Peyer's patch (tissue), 4 donors: ENCODE data around the gene UNC5B. TPM values are rescaled to one million over a fixed set of nuclear protein-coding genes. Genes with fewer than 3 reads are reported as not detected.

Source experiments
- DNase-seq, 3 donors: peaks; one replicate each; pipeline ENCODE4 v3.0.0-alpha.2; 2017 to 2019
- H3K27ac ChIP-seq, 4 donors: fragments of 200-600 bp; sonication (generic); one replicate each; pipeline ENCODE4 v1.5.1; 2016 to 2019
- H3K27me3 ChIP-seq, 2 donors: fragments of 200-600 bp; sonication (generic); one replicate each; pipeline ENCODE4 v1.5.1; 2019
- H3K36me3 ChIP-seq, 3 donors: fragments of 200-600 bp; sonication (generic); one replicate each; pipeline ENCODE4 v1.5.1; 2016 to 2019
- H3K4me1 ChIP-seq, 4 donors: fragments of 200-600 bp; sonication (generic); one replicate each; pipeline ENCODE4 v1.5.1; 2016 to 2019
- H3K4me3 ChIP-seq, 4 donors: fragments of 200-600 bp; sonication (generic); 1 replicate in 3 of 4; 2 replicates in 1 of 4; pipeline ENCODE4 v1.5.1; 2016 to 2019; ENCODE audit warnings: mild to moderate bottlenecking in 1 of 4
- H3K9me3 ChIP-seq, 4 donors: fragments of 200-600 bp; sonication (generic); one replicate each; pipeline ENCODE4 v1.5.1; 2016 to 2019; ENCODE audit warnings: mild to moderate bottlenecking in 1 of 4
- CTCF ChIP-seq, 6 experiments: fragments of 450-650 bp in 4 of 6; fragments of 200-600 bp in 2 of 6; sonication (generic) in 1 of 6; IDR thresholded peaks; one replicate each; pipeline ENCODE4 v1.5.1; 2017 to 2019; ENCODE audit warnings: antibody characterized with exemption in 6 of 6, mild to moderate bottlenecking in 3 of 6, moderate library complexity in 1 of 6
- POLR2A ChIP-seq, 2 donors: fragments of 450-650 bp; IDR thresholded peaks; one replicate each; pipeline ENCODE4 v1.5.1; 2017; ENCODE audit warnings: antibody characterized with exemption in 2 of 2, mild to moderate bottlenecking in 2 of 2, moderate library complexity in 2 of 2
- total RNA-seq, 4 donors: library from RNA; depleted of rRNA; stranded (reverse); fragments of >200 nt; gene quantifications; one replicate each; pipeline ENCODE4 v1.1.0, GENCODE V29; 2016

UNC5B gene
- total RNA-seq, 4 donors from 2014 or later = 5.0 to 52.5 (median 39.1) TPM

- no peak for DNase-seq
- H3K27ac ChIP-seq = no peak overlapping the region
- peaks cover 0 to 21% (median 7%) of the 10 kb centered on the region in 4 donors for H3K4me1 ChIP-seq
- no peak for TF ChIP-seq CTCF (IDR thresholded peaks at IDR 0.05)
- TF ChIP-seq POLR2A (IDR thresholded peaks at IDR 0.05) = no peak
- H3K4me3 ChIP-seq = no peak overlapping the region
- H3K36me3 ChIP-seq = no peaks in the 10 kb centered on the region
- H3K27me3 ChIP-seq = no peaks in the 10 kb centered on the region
- H3K9me3 ChIP-seq = no peaks in the 10 kb centered on the region
These were observed 3.0 kb upstream of the UNC5B start for GRCh38 chr10:71209352-71209715.

DNA sequence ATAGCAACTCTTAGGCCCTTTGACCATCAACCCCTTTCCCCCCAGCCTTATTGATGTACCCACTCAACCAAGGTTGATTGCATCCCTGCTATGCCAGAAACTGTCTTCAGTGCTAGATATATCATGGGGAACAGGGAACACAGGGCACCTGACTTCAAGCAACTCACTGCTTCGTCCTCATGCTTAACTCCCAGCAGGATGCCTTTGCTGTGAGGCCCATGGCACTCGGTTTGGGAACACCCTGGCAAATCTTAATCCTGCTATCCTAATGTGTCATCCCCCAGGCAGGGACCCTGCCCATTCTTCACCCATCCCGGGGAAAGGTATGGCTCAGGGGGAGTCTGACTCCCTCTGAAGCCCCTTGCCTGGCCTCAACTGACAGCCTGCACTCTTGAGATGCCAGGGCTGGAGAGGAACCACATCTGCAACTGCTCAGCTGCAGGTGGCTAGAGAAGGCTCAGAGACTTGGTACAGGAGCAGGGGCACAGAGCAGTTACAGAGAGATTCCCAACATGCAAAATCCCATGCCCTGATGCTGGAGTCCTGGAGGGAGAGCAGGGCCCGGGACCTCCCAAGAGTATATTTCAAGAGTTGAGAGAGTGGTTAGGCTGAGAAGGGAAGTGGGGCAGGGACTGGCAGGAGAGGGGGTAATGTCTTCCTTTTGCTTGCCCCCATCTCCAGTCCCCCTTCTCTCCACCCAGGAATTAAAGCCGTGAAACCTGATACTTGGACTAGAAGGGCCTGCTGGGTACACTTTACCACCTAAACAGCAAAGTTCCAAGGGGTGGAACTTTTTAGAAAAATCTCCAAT lies 2.4 kb upstream of the UNC5B start:
- no peak overlapping the region for H3K4me3 ChIP-seq
- no peaks in the 10 kb centered on the region for H3K27me3 ChIP-seq
- H3K27ac ChIP-seq = no peak overlapping the region
- no peaks in the 10 kb centered on the region for H3K36me3 ChIP-seq
- H3K9me3 ChIP-seq = no peaks in the 10 kb centered on the region
- TF ChIP-seq CTCF (IDR thresholded peaks at IDR 0.05) = no peak
- no peak for TF ChIP-seq POLR2A (IDR thresholded peaks at IDR 0.05)
- peak in 1 of 3 donors; percentile 36 for DNase-seq
- H3K4me1 ChIP-seq = peaks cover 0 to 23% (median 7%) of the 10 kb centered on the region in 4 donors

DNA sequence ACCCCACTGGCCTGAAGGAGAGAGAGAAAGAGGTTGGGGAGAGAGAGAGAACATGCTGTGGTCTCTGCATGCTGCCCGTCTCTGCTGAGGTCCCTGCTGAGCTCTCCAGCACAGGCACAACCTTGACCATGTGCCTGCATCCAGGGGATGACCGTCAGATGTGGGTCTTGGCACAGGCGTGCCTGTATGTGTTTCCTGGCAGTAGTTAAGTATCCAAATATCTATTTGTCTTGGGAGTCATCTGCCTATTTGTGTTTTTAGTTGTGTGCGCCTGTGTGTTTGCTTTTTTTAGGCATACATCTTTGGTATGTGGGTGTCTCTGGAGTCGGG lies 1.9 kb upstream of the UNC5B start:
- no peaks in the 10 kb centered on the region for H3K27me3 ChIP-seq
- H3K4me3 ChIP-seq = no peak overlapping the region
- no peaks in the 10 kb centered on the region for H3K9me3 ChIP-seq
- TF ChIP-seq POLR2A (IDR thresholded peaks at IDR 0.05) = no peak
- TF ChIP-seq CTCF (IDR thresholded peaks at IDR 0.05) = no peak
- peaks cover 0 to 23% (median 7%) of the 10 kb centered on the region in 4 donors for H3K4me1 ChIP-seq
- no peak for DNase-seq
- no peaks in the 10 kb centered on the region for H3K36me3 ChIP-seq
- no peak overlapping the region for H3K27ac ChIP-seq

DNA sequence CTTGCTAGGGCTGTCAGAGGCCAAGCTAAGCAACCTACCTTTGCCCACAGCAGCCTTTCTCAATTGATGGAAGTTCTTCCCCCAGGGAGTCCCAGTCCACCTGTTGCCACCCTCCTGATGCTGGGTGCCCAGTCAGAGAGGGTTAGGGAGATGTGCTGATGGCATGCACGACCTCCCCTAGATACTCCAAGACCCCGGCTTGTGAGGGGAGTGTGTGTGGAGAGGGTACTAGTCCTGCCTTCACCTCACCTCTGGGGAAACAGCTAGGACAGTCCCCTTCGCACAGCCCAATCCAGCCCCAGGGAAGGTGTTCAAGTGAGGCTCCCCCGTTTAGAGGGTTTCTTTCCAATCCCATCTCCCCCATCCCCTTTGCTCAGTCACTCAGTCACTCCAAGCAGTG lies 1.3 kb upstream of the UNC5B start:
- peaks cover 0 to 23% (median 7%) of the 10 kb centered on the region in 4 donors for H3K4me1 ChIP-seq
- no peaks in the 10 kb centered on the region for H3K9me3 ChIP-seq
- DNase-seq = peak in 1 of 3 donors; percentile 32
- no peaks in the 10 kb centered on the region for H3K36me3 ChIP-seq
- no peak overlapping the region for H3K4me3 ChIP-seq
- H3K27me3 ChIP-seq = no peaks in the 10 kb centered on the region
- TF ChIP-seq POLR2A (IDR thresholded peaks at IDR 0.05) (no peak), CTCF (IDR thresholded peaks at IDR 0.05) (no peak)
- H3K27ac ChIP-seq = no peak overlapping the region

- Histone ChIP-seq H3K27ac (peak overlapping the region in 3 of 4 donors; percentile 42 to 93 (median 91)), H3K4me1 (peaks cover 0 to 27% (median 7%) of the 10 kb centered on the region in 4 donors), H3K4me3 (peak overlapping the region; percentile 43 to 85 (median 64)), H3K9me3 (no peaks in the 10 kb centered on the region), H3K27me3 (no peaks in the 10 kb centered on the region), H3K36me3 (no peaks in the 10 kb centered on the region)
- TF ChIP-seq CTCF (IDR thresholded peaks at IDR 0.05) (no peak), POLR2A (IDR thresholded peaks at IDR 0.05) (no peak)
- peak in 1 of 3 donors; percentile 44 for DNase-seq
These were observed 524 bp upstream of the UNC5B start for GRCh38 chr10:71211775-71212317.
